ENCODE measurements around the gene PPARD. TPM values are rescaled to one million over a fixed set of nuclear protein-coding genes. Genes with fewer than 3 reads are reported as not detected.

Gene PPARD
- total RNA-seq, 2 experiments from 2014 or later = 6.1 to 11.9 TPM

GRCh38 chr6:35411066-35411465 is 68.7 kb downstream of the PPARD start:
- TF ChIP-seq, protein P1, sequence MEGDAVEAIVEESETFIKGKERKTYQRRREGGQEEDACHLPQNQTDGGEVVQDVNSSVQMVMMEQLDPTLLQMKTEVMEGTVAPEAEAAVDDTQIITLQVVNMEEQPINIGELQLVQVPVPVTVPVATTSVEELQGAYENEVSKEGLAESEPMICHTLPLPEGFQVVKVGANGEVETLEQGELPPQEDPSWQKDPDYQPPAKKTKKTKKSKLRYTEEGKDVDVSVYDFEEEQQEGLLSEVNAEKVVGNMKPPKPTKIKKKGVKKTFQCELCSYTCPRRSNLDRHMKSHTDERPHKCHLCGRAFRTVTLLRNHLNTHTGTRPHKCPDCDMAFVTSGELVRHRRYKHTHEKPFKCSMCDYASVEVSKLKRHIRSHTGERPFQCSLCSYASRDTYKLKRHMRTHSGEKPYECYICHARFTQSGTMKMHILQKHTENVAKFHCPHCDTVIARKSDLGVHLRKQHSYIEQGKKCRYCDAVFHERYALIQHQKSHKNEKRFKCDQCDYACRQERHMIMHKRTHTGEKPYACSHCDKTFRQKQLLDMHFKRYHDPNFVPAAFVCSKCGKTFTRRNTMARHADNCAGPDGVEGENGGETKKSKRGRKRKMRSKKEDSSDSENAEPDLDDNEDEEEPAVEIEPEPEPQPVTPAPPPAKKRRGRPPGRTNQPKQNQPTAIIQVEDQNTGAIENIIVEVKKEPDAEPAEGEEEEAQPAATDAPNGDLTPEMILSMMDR (conservative IDR thresholded peaks at IDR 0.05; ENCODE audit: low read length) = no peak
- no peak for TF ChIP-seq EZH2phosphoT487 (IDR thresholded peaks at IDR 0.05; ENCODE audit: borderline replicate concordance, low read depth, low read length)

GRCh38 chr6:35412102-35412501 is 69.7 kb downstream of the PPARD start:
- no peak for DNase-seq (ENCODE audit: low spot score)
- ChIA-PET CTCF (ENCODE audit: unreplicated experiment) (no interaction called here), POLR2A (no interaction called here)
- no peak for TF ChIP-seq EZH2phosphoT487 (IDR thresholded peaks at IDR 0.05; ENCODE audit: borderline replicate concordance, low read depth, low read length)
- TF ChIP-seq, protein P1 (conservative IDR thresholded peaks at IDR 0.05; ENCODE audit: low read length) = no peak
- Histone ChIP-seq H2AFZ (ENCODE audit: low read length) (no peak overlapping the region), H3K4me1 (ENCODE audit: insufficient read depth, low read length, poor library complexity, severe bottlenecking) (peaks cover 13% of the 10 kb centered on the region), H3K27ac (ENCODE audit: low read depth, low read length, poor library complexity, severe bottlenecking) (no peak overlapping the region), H4K20me1 (ENCODE audit: insufficient read depth, low read length) (no peaks in the 10 kb centered on the region), H3K9me2 (ENCODE audit: insufficient read depth, low read length) (no peaks in the 10 kb centered on the region), H3K4me2 (ENCODE audit: low read length) (no peak overlapping the region), H3K9me3 (ENCODE audit: low read length) (no peaks in the 10 kb centered on the region), H3K4me3 (ENCODE audit: low read depth, low read length, poor library complexity, severe bottlenecking) (no peak overlapping the region), H3K79me2 (ENCODE audit: insufficient read depth, low read depth, low read length) (no peaks in the 10 kb centered on the region), H3K36me3 (ENCODE audit: insufficient read depth, low read length) (no peaks in the 10 kb centered on the region)
- no TSS peak for BruUV-seq (replicated peaks)
- intact Hi-C loops (cut with micrococcal nuclease; ENCODE audit: unreplicated experiment) = no loop called here

More at GRCh38 chr6:35411066-35411465, 68.7 kb downstream of the PPARD start:
- Histone ChIP-seq H3K4me1 (ENCODE audit: insufficient read depth, low read length, poor library complexity, severe bottlenecking) (peaks cover 13% of the 10 kb centered on the region), H3K79me2 (ENCODE audit: insufficient read depth, low read depth, low read length) (no peaks in the 10 kb centered on the region), H3K9me3 (ENCODE audit: low read length) (no peaks in the 10 kb centered on the region), H4K20me1 (ENCODE audit: insufficient read depth, low read length) (no peaks in the 10 kb centered on the region), H3K36me3 (ENCODE audit: insufficient read depth, low read length) (no peaks in the 10 kb centered on the region), H2AFZ (ENCODE audit: low read length) (no peak overlapping the region), H3K4me2 (ENCODE audit: low read length) (peak overlapping the region; percentile 36), H3K9me2 (ENCODE audit: insufficient read depth, low read length) (no peaks in the 10 kb centered on the region), H3K4me3 (ENCODE audit: low read depth, low read length, poor library complexity, severe bottlenecking) (no peak overlapping the region), H3K27ac (ENCODE audit: low read depth, low read length, poor library complexity, severe bottlenecking) (no peak overlapping the region)
- intact Hi-C loops (cut with micrococcal nuclease; ENCODE audit: unreplicated experiment) = no loop called here
- ChIA-PET POLR2A (no interaction called here), CTCF (ENCODE audit: unreplicated experiment) (interaction anchor here (0.5 kb wide), 1 partner anchor 16 kb away, joined by 3 read pairs; no protein-coding TSS in a partner anchor)
- BruUV-seq (replicated peaks) = no TSS peak
- DNase-seq (ENCODE audit: low spot score) = peak; percentile 28

DNA sequence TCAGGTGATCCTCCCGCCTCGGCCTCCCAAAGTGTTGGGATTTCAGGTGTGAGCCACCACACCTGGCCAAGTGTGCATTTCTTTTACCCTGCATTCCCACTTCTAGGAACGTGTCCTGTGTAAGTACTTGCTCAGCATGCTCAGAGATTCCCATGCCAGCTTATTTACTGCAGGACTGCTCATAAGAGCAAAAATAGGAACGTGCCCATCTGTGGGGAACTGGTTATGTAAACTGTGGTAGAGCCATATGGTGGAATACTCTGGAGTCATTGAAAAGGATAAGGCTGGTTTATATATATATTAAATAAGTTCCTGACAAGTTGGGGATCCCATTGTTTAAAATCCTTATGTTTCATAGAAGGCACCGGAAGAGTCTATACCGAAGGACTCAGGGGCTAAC is 71.6 kb downstream of the PPARD start:
- Histone ChIP-seq H3K4me2 (ENCODE audit: low read length) (no peak overlapping the region), H3K4me3 (ENCODE audit: low read depth, low read length, poor library complexity, severe bottlenecking) (no peak overlapping the region), H3K27ac (ENCODE audit: low read depth, low read length, poor library complexity, severe bottlenecking) (no peak overlapping the region), H3K79me2 (ENCODE audit: insufficient read depth, low read depth, low read length) (no peaks in the 10 kb centered on the region), H3K4me1 (ENCODE audit: insufficient read depth, low read length, poor library complexity, severe bottlenecking) (peaks cover 13% of the 10 kb centered on the region), H3K36me3 (ENCODE audit: insufficient read depth, low read length) (no peaks in the 10 kb centered on the region), H3K9me3 (ENCODE audit: low read length) (no peaks in the 10 kb centered on the region), H3K9me2 (ENCODE audit: insufficient read depth, low read length) (no peaks in the 10 kb centered on the region), H4K20me1 (ENCODE audit: insufficient read depth, low read length) (no peaks in the 10 kb centered on the region), H2AFZ (ENCODE audit: low read length) (no peak overlapping the region)
- TF ChIP-seq, protein P1 (conservative IDR thresholded peaks at IDR 0.05; ENCODE audit: low read length) = no peak
- no peak for TF ChIP-seq EZH2phosphoT487 (IDR thresholded peaks at IDR 0.05; ENCODE audit: borderline replicate concordance, low read depth, low read length)
- ChIA-PET CTCF (ENCODE audit: unreplicated experiment) (no interaction called here), POLR2A (no interaction called here)
- intact Hi-C loops (cut with micrococcal nuclease; ENCODE audit: unreplicated experiment) = loop anchor here (2.0 kb wide), 1 partner anchor 71 kb away; the partner anchor contains the start of gene PPARD
- BruUV-seq (replicated peaks) = no TSS peak
- no peak for DNase-seq (ENCODE audit: low spot score)

Measured in OCI-LY7 (cell line).